GM12872 (cell line): ENCODE measurements around the gene LCE2D.
A peak's percentile ranks its signal among the peaks of the same experiment; 100 is the strongest.

Experiments used
- CTCF ChIP-seq: IDR thresholded peaks from 3 replicates; pipeline ENCODE4 v1.5.1; 2011; ENCODE audit warnings: low read depth, mild to moderate bottlenecking, low read length, moderate library complexity; ENCODE audit not compliant: insufficient read depth

LCE2D gene

GRCh38 chr1:152640351-152640750, 22.8 kb upstream of the LCE2D start:
- no peak for TF ChIP-seq CTCF

- TF ChIP-seq CTCF: no peak
Observed at GRCh38 chr1:152643945-152644344, 19.2 kb upstream of the LCE2D start.

- TF ChIP-seq CTCF: no peak
Observed at GRCh38 chr1:152645146-152645545, 18.0 kb upstream of the LCE2D start.

- no peak for TF ChIP-seq CTCF
Observed at GRCh38 chr1:152646656-152647055, 16.5 kb upstream of the LCE2D start.

- TF ChIP-seq CTCF: peak; percentile 83
Observed at GRCh38 chr1:152654110-152654509, 9.1 kb upstream of the LCE2D start.

GRCh38 chr1:152656459-152656858, 6.7 kb upstream of the LCE2D start:
- TF ChIP-seq CTCF: no peak

GRCh38 chr1:152657677-152658076, 5.5 kb upstream of the LCE2D start:
- no peak for TF ChIP-seq CTCF

- TF ChIP-seq CTCF: no peak
Observed at GRCh38 chr1:152658649-152659048, 4.5 kb upstream of the LCE2D start.
